Measurements from ENCODE around the gene WTAP.

The WTAP gene

GRCh38 chr6:159761129-159761872 is 34.0 kb downstream of the WTAP start:
- H3K36me3 ChIP-seq (ENCODE audit: control insufficient read depth, insufficient read depth, low read length) = peaks cover 9% of the 10 kb centered on the region
- no peaks in the 10 kb centered on the region for H3K27me3 ChIP-seq (ENCODE audit: control insufficient read depth, insufficient read depth, low read length)
- H3K27ac ChIP-seq (ENCODE audit: low read depth, low read length) = peak overlapping the region; percentile 99

GRCh38 chr6:159761873-159762680 is 34.8 kb downstream of the WTAP start, which contains the start of gene ACAT2:
Gene ACAT2, plus strand, starts transcription at chr6:159762045. Its CDS starts 43 bp downstream, at chr6:159762088.
- Histone ChIP-seq H3K27me3 (ENCODE audit: control insufficient read depth, insufficient read depth, low read length) (no peaks in the 10 kb centered on the region), H3K9ac (ENCODE audit: low read length) (peak within 1 kb of the TSS; percentile 96), H3K27ac (ENCODE audit: low read depth, low read length) (peak within 1 kb of the TSS; percentile 99), H3K4me1 (ENCODE audit: control insufficient read depth, insufficient read depth, low read length) (peaks cover 3% of the 10 kb centered on the region), H3K36me3 (ENCODE audit: control insufficient read depth, insufficient read depth, low read length) (peaks cover 3% of the 10 kb centered on the region), H3K4me3 (ENCODE audit: low read length) (peak within 1 kb of the TSS; percentile 98)

More at GRCh38 chr6:159761129-159761872, 34.0 kb downstream of the WTAP start:
- Histone ChIP-seq H3K9ac (ENCODE audit: low read length) (peak overlapping the region; percentile 71), H3K4me3 (ENCODE audit: low read length) (peak overlapping the region; percentile 86), H3K4me1 (ENCODE audit: control insufficient read depth, insufficient read depth, low read length) (peaks cover 3% of the 10 kb centered on the region)

GRCh38 chr6:159762681-159763293 is 35.5 kb downstream of the WTAP start:
- H3K36me3 ChIP-seq (ENCODE audit: control insufficient read depth, insufficient read depth, low read length) = peaks cover 8% of the 10 kb centered on the region
- H3K4me3 ChIP-seq (ENCODE audit: low read length) = peak overlapping the region; percentile 98
- peaks cover 3% of the 10 kb centered on the region for H3K4me1 ChIP-seq (ENCODE audit: control insufficient read depth, insufficient read depth, low read length)
- no peaks in the 10 kb centered on the region for H3K27me3 ChIP-seq (ENCODE audit: control insufficient read depth, insufficient read depth, low read length)
- H3K9ac ChIP-seq (ENCODE audit: low read length) = peak overlapping the region; percentile 20
- H3K27ac ChIP-seq (ENCODE audit: low read depth, low read length) = peak overlapping the region; percentile 99

- H3K9ac ChIP-seq (ENCODE audit: low read length) = no peak overlapping the region
- no peak overlapping the region for H3K4me3 ChIP-seq (ENCODE audit: low read length)
- H3K36me3 ChIP-seq (ENCODE audit: control insufficient read depth, insufficient read depth, low read length) = peaks cover 10% of the 10 kb centered on the region
- H3K27ac ChIP-seq (ENCODE audit: low read depth, low read length) = no peak overlapping the region
- no peaks in the 10 kb centered on the region for H3K4me1 ChIP-seq (ENCODE audit: control insufficient read depth, insufficient read depth, low read length)
- H3K27me3 ChIP-seq (ENCODE audit: control insufficient read depth, insufficient read depth, low read length) = no peaks in the 10 kb centered on the region
Observed at GRCh38 chr6:159766906-159767305, 39.6 kb downstream of the WTAP start.

GRCh38 chr6:159769470-159769869 is 42.2 kb downstream of the WTAP start:
- no peak overlapping the region for H3K9ac ChIP-seq (ENCODE audit: low read length)
- peaks cover 10% of the 10 kb centered on the region for H3K36me3 ChIP-seq (ENCODE audit: control insufficient read depth, insufficient read depth, low read length)
- H3K4me3 ChIP-seq (ENCODE audit: low read length) = no peak overlapping the region
- H3K27me3 ChIP-seq (ENCODE audit: control insufficient read depth, insufficient read depth, low read length) = no peaks in the 10 kb centered on the region
- H3K4me1 ChIP-seq (ENCODE audit: control insufficient read depth, insufficient read depth, low read length) = no peaks in the 10 kb centered on the region
- no peak overlapping the region for H3K27ac ChIP-seq (ENCODE audit: low read depth, low read length)

GRCh38 chr6:159772196-159772595 is 44.9 kb downstream of the WTAP start:
- no peak overlapping the region for H3K27ac ChIP-seq (ENCODE audit: low read depth, low read length)
- peaks cover 10% of the 10 kb centered on the region for H3K36me3 ChIP-seq (ENCODE audit: control insufficient read depth, insufficient read depth, low read length)
- H3K9ac ChIP-seq (ENCODE audit: low read length) = no peak overlapping the region
- no peaks in the 10 kb centered on the region for H3K27me3 ChIP-seq (ENCODE audit: control insufficient read depth, insufficient read depth, low read length)
- no peaks in the 10 kb centered on the region for H3K4me1 ChIP-seq (ENCODE audit: control insufficient read depth, insufficient read depth, low read length)
- H3K4me3 ChIP-seq (ENCODE audit: low read length) = no peak overlapping the region

GRCh38 chr6:159777240-159777904 is 50.1 kb downstream of the WTAP start:
- H3K27ac ChIP-seq (ENCODE audit: low read depth, low read length) = no peak overlapping the region
- no peaks in the 10 kb centered on the region for H3K4me1 ChIP-seq (ENCODE audit: control insufficient read depth, insufficient read depth, low read length)
- no peak overlapping the region for H3K4me3 ChIP-seq (ENCODE audit: low read length)
- H3K9ac ChIP-seq (ENCODE audit: low read length) = no peak overlapping the region
- H3K27me3 ChIP-seq (ENCODE audit: control insufficient read depth, insufficient read depth, low read length) = no peaks in the 10 kb centered on the region
- H3K36me3 ChIP-seq (ENCODE audit: control insufficient read depth, insufficient read depth, low read length) = peaks cover 14% of the 10 kb centered on the region

- no peaks in the 10 kb centered on the region for H3K27me3 ChIP-seq (ENCODE audit: control insufficient read depth, insufficient read depth, low read length)
- H3K9ac ChIP-seq (ENCODE audit: low read length) = no peak overlapping the region
- no peak overlapping the region for H3K4me3 ChIP-seq (ENCODE audit: low read length)
- H3K4me1 ChIP-seq (ENCODE audit: control insufficient read depth, insufficient read depth, low read length) = no peaks in the 10 kb centered on the region
- H3K27ac ChIP-seq (ENCODE audit: low read depth, low read length) = no peak overlapping the region
- peaks cover 14% of the 10 kb centered on the region for H3K36me3 ChIP-seq (ENCODE audit: control insufficient read depth, insufficient read depth, low read length)
Observed at GRCh38 chr6:159778131-159778530, 50.8 kb downstream of the WTAP start.

- Histone ChIP-seq H3K4me3 (ENCODE audit: low read length) (no peak overlapping the region), H3K9ac (ENCODE audit: low read length) (no peak overlapping the region), H3K27ac (ENCODE audit: low read depth, low read length) (no peak overlapping the region), H3K27me3 (ENCODE audit: control insufficient read depth, insufficient read depth, low read length) (no peaks in the 10 kb centered on the region), H3K36me3 (ENCODE audit: control insufficient read depth, insufficient read depth, low read length) (peaks cover 16% of the 10 kb centered on the region), H3K4me1 (ENCODE audit: control insufficient read depth, insufficient read depth, low read length) (no peaks in the 10 kb centered on the region)
Observed at GRCh38 chr6:159778542-159779103, 51.3 kb downstream of the WTAP start.

- H3K9ac ChIP-seq (ENCODE audit: low read length) = peak overlapping the region; percentile 95
- H3K4me3 ChIP-seq (ENCODE audit: low read length) = peak overlapping the region; percentile 99
- peaks cover 16% of the 10 kb centered on the region for H3K36me3 ChIP-seq (ENCODE audit: control insufficient read depth, insufficient read depth, low read length)
- peaks cover 24% of the 10 kb centered on the region for H3K4me1 ChIP-seq (ENCODE audit: control insufficient read depth, insufficient read depth, low read length)
- peak overlapping the region; percentile 94 for H3K27ac ChIP-seq (ENCODE audit: low read depth, low read length)
- H3K27me3 ChIP-seq (ENCODE audit: control insufficient read depth, insufficient read depth, low read length) = no peaks in the 10 kb centered on the region
Observed at GRCh38 chr6:159788276-159788675, 61.0 kb downstream of the WTAP start.

- Histone ChIP-seq H3K36me3 (ENCODE audit: control insufficient read depth, insufficient read depth, low read length) (peaks cover 13% of the 10 kb centered on the region), H3K27ac (ENCODE audit: low read depth, low read length) (peak overlapping the region; percentile 94), H3K4me3 (ENCODE audit: low read length) (peak overlapping the region; percentile 99), H3K4me1 (ENCODE audit: control insufficient read depth, insufficient read depth, low read length) (peaks cover 24% of the 10 kb centered on the region), H3K9ac (ENCODE audit: low read length) (peak overlapping the region; percentile 95), H3K27me3 (ENCODE audit: control insufficient read depth, insufficient read depth, low read length) (no peaks in the 10 kb centered on the region)
Observed at GRCh38 chr6:159788753-159789376, 61.6 kb downstream of the WTAP start.
